Urinary bladder (tissue), 4 donors: Measurements from ENCODE around the gene TREML1. TPM values are rescaled to one million over a fixed set of nuclear protein-coding genes. Genes with fewer than 3 reads are reported as not detected.
"Not testable (repeated sequence)": the region's sequence is repeated elsewhere in the genome, so short reads cannot be mapped to it uniquely, and the experiment has no call there.

Experiments
- DNase-seq: peaks from one replicate; pipeline ENCODE4 v3.0.0-alpha.2; 2015; ENCODE audit errors: extremely low spot score
- H3K27ac ChIP-seq: one replicate; pipeline ENCODE4 v1.5.1; 2013; ENCODE audit warnings: low read depth, mild to moderate bottlenecking, moderate library complexity
- H3K36me3 ChIP-seq: one replicate; pipeline ENCODE4 v1.6.1; 2013; ENCODE audit warnings: mild to moderate bottlenecking, moderate library complexity; ENCODE audit not compliant: insufficient read depth
- H3K4me1 ChIP-seq: one replicate; pipeline ENCODE4 v1.6.1; 2013; ENCODE audit warnings: mild to moderate bottlenecking, moderate library complexity; ENCODE audit not compliant: insufficient read depth
- H3K4me3 ChIP-seq: one replicate; pipeline ENCODE4 v1.5.1; 2013; ENCODE audit warnings: low read depth, low read length
- WGBS: extraction: QIAGEN DNeasy Blood & Tissue Kit; methylation state at CpG from one replicate; pipeline ENCODE4 v1.1.7; 2013; 5-methylcytosine and 5-hydroxymethylcytosine counted together
- polyA plus RNA-seq: library from polyadenylated mRNA; stranded (reverse); fragments of 200-250 nt; gene quantifications from one replicate; pipeline ENCODE4 v1.2.3, GENCODE V29; 2013
- total RNA-seq: library from RNA; depleted of rRNA; stranded (reverse); fragments of >200 nt; gene quantifications from one replicate; pipeline ENCODE4 v1.2.3, GENCODE V29; 2014
- donor health status: healthy with polysubstance abuse.
- donor health status: healthy.

Gene TREML1
- total and polyA plus RNA-seq, 2 donors, result 0.21 TPM; not detected in 1

DNA sequence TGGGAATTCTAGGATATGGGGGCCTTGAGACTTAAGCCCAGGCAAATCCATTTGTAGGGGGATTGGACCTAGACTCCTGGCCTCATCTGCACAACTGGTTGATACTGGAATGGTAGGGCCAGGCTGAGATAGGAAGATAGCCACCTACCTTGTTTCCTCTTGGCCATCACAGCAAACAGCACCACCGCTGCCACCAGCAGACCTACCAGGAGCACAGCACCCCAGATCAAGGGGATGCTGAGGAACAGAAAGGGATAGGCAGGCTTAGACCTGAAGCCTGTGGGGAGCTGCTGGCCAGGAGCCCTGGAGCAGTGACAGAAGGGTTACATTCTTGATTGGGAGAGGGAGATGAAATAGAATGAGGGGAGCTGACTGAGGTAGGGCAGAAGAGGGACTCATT lies 3.5 kb downstream of the TREML1 start:
- 89% methylated on average over 1 of the region's 1 CpG for WGBS
- Histone ChIP-seq H3K4me3 (no peak overlapping the region), H3K27ac (no peak overlapping the region), H3K4me1 (no peaks in the 10 kb centered on the region), H3K36me3 (no peaks in the 10 kb centered on the region)
- DNase-seq, result no peak

DNA sequence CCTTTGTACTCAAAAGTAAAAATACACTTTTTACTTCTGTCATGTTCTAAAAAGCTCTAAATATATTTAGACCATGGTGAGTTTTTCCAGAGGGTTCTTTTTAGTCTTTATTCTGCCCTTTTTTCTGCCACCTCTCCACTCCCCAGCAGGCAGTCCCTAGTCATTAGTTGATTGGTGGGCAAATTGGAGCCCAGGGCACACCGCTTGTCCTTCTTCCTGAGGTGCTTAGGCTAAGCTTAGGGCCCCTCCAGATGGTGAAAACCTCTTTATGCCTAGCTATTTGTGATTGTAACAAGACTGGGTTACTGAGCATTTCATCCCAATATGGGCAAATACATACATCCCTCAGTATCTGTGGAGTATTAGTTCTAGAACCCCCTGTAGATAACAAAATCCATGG lies 6.2 kb downstream of the TREML1 start:
- no peak for DNase-seq
- WGBS, result 100% methylated on average over 1 of the region's 1 CpG
- Histone ChIP-seq H3K27ac (no peak overlapping the region), H3K4me1 (no peaks in the 10 kb centered on the region), H3K36me3 (no peaks in the 10 kb centered on the region), H3K4me3 (no peak overlapping the region)

DNA sequence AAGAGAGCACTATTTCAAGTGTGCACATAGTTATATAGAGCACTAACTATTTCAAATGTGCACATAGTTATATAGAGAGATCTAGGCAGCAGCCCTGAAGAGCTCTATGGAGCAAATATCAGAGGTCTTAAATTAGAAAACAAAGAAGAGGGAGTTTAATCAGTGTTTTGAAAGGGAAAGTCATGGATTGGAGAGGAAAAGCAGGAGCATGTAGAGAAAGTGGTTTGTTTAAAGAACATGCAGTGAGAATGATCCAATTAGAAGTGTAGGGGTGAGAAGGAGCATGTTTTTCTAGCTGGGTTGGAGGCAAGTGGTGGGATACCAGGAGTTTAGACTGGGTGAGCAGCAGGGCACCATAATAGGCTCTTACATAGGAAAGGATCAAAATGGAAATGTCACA lies 17.2 kb downstream of the TREML1 start:
- no peak for DNase-seq
- peaks cover 2% of the 10 kb centered on the region for H3K36me3 ChIP-seq
- no peak overlapping the region for H3K27ac ChIP-seq

DNA sequence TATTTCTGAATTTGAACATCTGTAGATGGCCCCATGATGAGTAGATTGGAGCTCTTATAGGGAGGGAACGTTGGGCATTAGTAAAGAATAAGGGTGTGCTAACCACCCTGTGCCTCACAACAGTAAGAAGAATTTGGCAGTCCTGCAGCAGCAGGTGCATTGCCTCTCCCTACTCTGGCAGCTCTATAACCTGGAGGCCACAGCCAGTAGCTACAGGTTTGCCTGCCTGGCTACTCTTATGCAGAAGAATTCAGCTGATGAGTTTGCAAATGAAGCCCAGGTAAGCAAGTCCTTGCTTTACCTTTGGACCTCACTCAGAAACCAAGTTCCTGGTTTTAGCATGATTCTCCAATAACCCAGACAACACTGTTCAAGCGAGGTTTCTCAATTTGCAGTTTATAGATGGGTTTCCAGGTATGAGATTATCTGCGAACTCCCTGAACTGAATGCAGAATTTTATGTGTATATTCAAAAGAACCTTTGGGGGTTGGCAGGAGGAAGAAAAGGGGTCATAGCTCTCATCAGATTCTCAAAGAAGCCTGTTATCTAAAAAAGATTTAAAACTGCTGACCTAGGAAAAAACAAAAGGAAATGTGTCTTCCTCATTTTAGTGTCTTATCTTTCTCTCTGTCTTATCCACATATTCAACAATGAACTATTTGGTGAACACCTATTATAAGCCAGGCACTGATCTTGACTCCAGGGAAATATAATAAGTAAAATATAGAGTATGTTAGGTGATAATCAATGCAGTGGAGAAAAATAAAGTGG lies 18.9 kb downstream of the TREML1 start:
- 87% methylated on average over 3 of the region's 3 CpGs for WGBS
- H3K4me3 ChIP-seq, result no peak overlapping the region
- H3K36me3 ChIP-seq, result peaks cover 2% of the 10 kb centered on the region
- no peak overlapping the region for H3K27ac ChIP-seq
- H3K4me1 ChIP-seq, result no peaks in the 10 kb centered on the region
- no peak for DNase-seq

More for the DNA sequence above, 17.2 kb downstream of the TREML1 start:
- Histone ChIP-seq H3K4me1 (no peaks in the 10 kb centered on the region), H3K4me3 (no peak overlapping the region)

DNA sequence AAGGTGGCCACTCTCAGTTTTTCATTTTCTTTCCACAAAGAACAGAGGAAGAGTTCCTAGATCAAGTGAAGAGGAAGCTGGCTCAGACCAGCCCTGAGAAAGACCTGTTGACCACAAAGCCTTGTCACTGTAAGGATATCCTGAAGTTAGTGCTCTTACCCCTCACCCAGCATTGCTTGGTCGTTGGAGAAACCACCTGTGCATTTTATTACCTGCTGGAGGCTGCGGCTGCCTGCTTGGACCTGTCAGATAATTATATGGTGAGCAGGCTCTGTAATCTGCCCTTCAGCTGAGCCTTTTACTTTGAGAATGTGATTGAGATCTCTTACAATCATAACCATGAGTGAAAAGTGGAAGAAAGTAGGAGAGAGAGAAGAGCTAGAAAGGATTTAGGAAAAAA lies 21.9 kb downstream of the TREML1 start:
- H3K36me3 ChIP-seq, result peaks cover 2% of the 10 kb centered on the region
- no peaks in the 10 kb centered on the region for H3K4me1 ChIP-seq
- no peak for DNase-seq
- 39% methylated on average over 2 of the region's 2 CpGs for WGBS
- no peak overlapping the region for H3K27ac ChIP-seq
- no peak overlapping the region for H3K4me3 ChIP-seq

DNA sequence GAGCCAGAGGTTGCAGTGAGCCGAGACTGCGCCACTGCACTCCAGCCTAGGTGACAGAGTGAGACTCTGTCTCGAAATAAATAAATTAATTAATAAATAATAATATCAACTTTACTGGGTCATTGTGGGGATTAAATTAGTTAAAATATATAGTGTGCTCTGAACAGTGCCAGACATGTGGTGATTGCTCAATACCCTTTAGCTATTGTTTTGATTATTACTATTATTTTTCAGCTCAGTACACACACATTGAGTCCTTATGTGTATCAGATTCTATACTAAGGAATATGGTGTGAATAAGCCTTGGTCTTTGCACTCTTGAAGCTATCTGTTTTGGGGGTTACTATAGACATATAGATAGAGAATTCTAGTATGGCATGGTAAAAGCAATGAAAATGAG lies 28.9 kb downstream of the TREML1 start:
- no peaks in the 10 kb centered on the region for H3K36me3 ChIP-seq
- H3K4me1 ChIP-seq, result no peaks in the 10 kb centered on the region
- WGBS, result 94% methylated on average over 3 of the region's 3 CpGs
- no peak overlapping the region for H3K4me3 ChIP-seq
- no peak overlapping the region for H3K27ac ChIP-seq
- no peak for DNase-seq

DNA sequence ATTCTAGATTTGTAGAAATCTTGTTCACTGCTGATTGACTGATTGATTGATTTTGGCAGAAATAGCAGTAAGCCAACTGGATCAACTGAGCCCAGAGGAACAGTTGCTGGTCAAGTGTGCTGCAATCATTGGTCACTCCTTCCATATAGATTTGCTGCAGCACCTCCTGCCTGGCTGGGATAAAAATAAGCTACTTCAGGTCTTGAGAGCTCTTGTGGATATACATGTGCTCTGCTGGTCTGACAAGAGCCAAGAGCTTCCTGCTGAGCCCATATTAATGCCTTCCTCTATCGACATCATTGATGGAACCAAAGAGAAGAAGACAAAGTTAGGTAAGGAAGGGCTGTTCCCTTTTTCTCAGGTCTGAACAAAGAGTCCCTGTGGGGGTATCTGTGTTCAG lies 31.2 kb downstream of the TREML1 start:
- Histone ChIP-seq H3K27ac (no peak overlapping the region), H3K36me3 (no peaks in the 10 kb centered on the region), H3K4me1 (no peaks in the 10 kb centered on the region), H3K4me3 (no peak overlapping the region)
- no peak for DNase-seq
- 91% methylated on average over 1 of the region's 1 CpG for WGBS

DNA sequence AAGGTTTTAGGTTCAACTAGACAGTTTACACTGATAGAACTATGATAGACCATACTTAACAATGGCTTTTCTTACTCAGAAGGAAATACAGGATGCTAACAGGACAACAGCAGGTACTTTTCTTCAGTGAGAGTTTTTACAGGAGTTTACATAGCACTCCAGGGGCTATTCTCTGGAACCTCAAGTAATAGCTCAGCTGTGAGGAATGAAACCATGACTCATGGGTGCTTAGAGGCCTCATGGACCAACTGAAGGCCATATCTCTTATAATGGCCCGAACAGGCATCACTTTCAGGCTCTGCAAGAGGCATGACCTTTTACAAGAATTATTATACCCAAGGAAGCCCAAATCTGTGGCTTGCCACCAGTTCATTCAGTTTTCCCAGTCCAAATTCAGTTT lies 31.8 kb downstream of the TREML1 start:
- 93% methylated on average over 1 of the region's 1 CpG for WGBS
- DNase-seq, result no peak
- H3K4me3 ChIP-seq, result no peak overlapping the region
- H3K27ac ChIP-seq, result no peak overlapping the region
- H3K36me3 ChIP-seq, result no peaks in the 10 kb centered on the region
- H3K4me1 ChIP-seq, result no peaks in the 10 kb centered on the region

DNA sequence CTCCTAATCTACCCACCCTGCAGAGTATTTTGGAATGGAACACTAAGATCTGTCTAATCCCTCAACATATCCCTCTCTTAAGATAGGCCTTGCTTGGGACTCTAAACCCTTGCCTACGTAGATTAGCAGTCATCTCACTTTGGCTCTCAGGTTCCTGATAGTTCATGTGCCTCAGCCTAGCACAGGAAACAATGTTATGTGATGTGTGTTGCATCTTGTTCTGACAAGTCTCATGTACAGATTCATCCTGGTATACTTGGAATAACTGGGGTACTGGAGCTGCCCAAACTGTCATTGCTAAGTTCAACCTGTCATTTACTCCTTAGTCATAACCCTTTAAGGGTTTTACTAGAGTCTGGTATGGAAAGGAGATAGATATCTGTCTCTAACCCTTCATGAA lies 34.1 kb downstream of the TREML1 start:
- no peak overlapping the region for H3K27ac ChIP-seq
- DNase-seq, result no peak
- no peak overlapping the region for H3K4me3 ChIP-seq
- no peaks in the 10 kb centered on the region for H3K4me1 ChIP-seq
- H3K36me3 ChIP-seq, result no peaks in the 10 kb centered on the region
- 97% methylated on average over 1 of the region's 1 CpG for WGBS

DNA sequence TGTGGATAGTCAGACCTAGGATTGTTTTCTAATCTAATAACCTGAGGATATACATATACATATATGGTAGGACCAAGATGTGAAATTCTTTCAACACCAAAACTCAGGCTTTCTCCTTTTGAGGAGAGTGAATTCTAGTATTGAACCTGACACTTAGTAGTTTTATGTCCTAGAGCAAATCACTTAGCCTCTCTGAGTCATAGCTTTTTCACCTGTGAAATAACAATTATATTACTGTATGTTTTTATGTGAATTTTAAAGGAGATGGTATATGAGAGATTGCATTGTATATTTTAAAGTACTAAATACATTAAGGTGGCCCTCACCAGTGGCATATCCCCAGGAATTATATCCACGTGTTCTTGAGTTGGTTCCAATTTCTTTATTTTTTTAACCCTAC lies 34.6 kb downstream of the TREML1 start:
- Histone ChIP-seq H3K36me3 (no peaks in the 10 kb centered on the region), H3K4me3 (no peak overlapping the region), H3K4me1 (no peaks in the 10 kb centered on the region), H3K27ac (no peak overlapping the region)
- WGBS, result 67% methylated on average over 1 of the region's 1 CpG
- DNase-seq, result no peak

DNA sequence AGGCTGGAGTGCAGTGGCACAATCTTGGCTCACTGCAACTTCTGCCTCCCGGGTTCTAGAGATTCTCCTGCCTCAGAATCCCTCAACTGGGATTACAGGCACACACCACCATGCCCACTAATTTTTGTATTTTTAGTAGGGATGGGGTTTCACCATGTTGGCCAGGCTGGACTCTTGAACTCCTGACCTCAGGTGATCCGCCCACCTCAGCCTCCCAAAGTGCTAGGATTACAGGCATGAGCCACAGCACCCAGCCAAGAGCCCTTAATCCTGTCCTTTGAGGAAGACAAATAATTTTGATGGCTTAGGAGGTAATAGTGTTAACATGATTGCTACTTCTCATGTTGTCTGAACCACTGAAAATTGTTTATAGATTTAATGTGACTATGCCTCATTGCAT lies 39.1 kb downstream of the TREML1 start:
- not testable (repeated sequence) for H3K4me1 ChIP-seq, H3K4me3 ChIP-seq, H3K27ac ChIP-seq, H3K36me3 ChIP-seq, DNase-seq
- 93% methylated on average over 2 of the region's 2 CpGs for WGBS

DNA sequence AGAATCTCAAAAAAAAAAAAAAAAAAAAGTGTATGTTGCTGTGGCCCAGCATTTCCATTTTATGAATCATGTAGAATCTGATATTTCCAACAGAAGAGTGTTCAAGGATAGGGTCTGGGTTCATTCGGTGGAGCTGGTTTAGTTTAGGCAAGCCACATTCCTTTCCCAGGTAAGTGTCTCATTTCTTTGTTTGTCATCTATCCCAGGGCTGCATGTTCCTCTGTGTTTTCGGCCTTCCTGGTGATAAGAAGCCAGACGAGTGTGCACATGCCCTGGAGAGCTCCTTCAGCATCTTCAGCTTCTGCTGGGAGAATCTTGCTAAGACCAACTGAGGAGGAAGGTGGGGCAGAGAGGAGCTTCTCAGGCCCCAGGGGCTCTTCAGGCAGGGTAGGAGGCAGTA lies 43.1 kb downstream of the TREML1 start:
- H3K36me3 ChIP-seq, result no peaks in the 10 kb centered on the region
- no peaks in the 10 kb centered on the region for H3K4me1 ChIP-seq
- WGBS, result 76% methylated on average over 3 of the region's 3 CpGs
- no peak overlapping the region for H3K27ac ChIP-seq
- DNase-seq, result no peak
- H3K4me3 ChIP-seq, result no peak overlapping the region

DNA sequence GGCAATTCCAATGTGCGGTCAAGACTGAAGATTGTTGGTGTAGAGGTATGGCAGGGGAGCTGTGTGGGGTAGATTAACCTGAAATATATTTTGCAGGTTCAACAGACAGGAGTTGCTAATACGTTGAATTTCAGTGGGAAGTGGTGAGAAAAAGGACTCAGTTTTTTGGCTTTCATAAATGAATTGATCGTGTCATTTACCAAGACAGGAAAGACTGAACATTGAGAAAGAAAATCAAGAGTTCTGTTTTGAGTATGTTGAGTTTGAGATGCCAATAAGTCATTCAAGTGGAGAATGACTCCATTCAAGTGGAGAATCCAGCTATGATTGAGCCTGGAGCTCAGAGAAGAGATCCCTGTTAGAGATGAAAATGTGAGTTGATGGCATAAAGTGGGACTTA lies 50.3 kb downstream of the TREML1 start:
- H3K4me1 ChIP-seq, result no peaks in the 10 kb centered on the region
- 93% methylated on average over 3 of the region's 3 CpGs for WGBS
- no peak overlapping the region for H3K4me3 ChIP-seq
- H3K36me3 ChIP-seq, result no peaks in the 10 kb centered on the region
- no peak for DNase-seq
- H3K27ac ChIP-seq, result no peak overlapping the region

DNA sequence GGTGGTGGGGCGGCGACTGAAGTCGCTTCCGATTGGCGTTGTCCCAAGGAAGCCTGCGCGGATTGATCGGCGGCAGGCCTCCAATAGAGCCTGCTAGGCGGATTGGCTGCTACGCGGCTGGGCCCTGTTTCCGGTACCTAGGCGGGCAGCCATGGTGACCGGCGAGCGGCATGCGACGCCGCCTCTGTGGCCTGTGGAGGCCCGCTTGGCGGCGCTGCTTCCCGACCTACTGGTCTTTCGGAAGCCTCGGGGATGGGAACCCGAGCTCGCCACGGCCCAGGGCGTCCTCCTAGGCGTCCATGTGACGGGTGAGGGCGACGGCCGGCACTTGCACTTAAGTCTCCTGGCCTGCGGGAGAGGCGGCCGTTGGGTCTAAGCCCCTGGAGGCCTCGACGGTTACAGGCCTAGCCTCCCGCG lies 53.3 kb downstream of the TREML1 start:
- Histone ChIP-seq H3K27ac (no peak overlapping the region), H3K4me3 (no peak overlapping the region), H3K4me1 (no peaks in the 10 kb centered on the region), H3K36me3 (peaks cover 2% of the 10 kb centered on the region)
- no peak for DNase-seq
- 74% methylated on average over 42 of the region's 42 CpGs for WGBS
